CD8-positive, alpha-beta memory T cell (primary cell): Measurements from ENCODE around the gene SETD7. TPM values are rescaled to one million over a fixed set of nuclear protein-coding genes. Genes with fewer than 3 reads are reported as not detected.

Source experiments
- CTCF ChIA-PET: fragments of 350-600 bp; sonication (Branson Sonifier 250); formaldehyde crosslinking; loops from one replicate; lab custom pipeline; 2021; ENCODE audit warnings: antibody characterized with exemption; lab: Charles Lee
- POLR2A ChIA-PET: fragments of 350-600 bp; sonication (Branson Sonifier 250); formaldehyde crosslinking; loops from one replicate; lab custom pipeline; 2021; ENCODE audit warnings: antibody characterized with exemption; lab: Charles Lee
- DNase-seq, 5 donors: peaks; one replicate each; pipeline versions ENCODE4 v3.0.0 to v3.0.0-alpha.2; 2020 to 2022; ENCODE audit warnings: mixed read lengths in 1 of 5
- H3K27ac ChIP-seq: one replicate; pipeline ENCODE4 v1.7.0; 2013; ENCODE audit warnings: low read depth, mild to moderate bottlenecking, low read length, moderate library complexity
- H3K27me3 ChIP-seq: 2 replicates; pipeline ENCODE4 v1.7.0; 2013; ENCODE audit warnings: low read length, mild to moderate bottlenecking; ENCODE audit not compliant: insufficient read depth, poor library complexity, severe bottlenecking
- H3K36me3 ChIP-seq: 2 replicates; pipeline ENCODE4 v1.7.0; 2013; ENCODE audit warnings: mild to moderate bottlenecking, low read length, moderate library complexity; ENCODE audit not compliant: insufficient read depth
- H3K4me1 ChIP-seq: 2 replicates; pipeline ENCODE4 v1.7.0; 2013; ENCODE audit warnings: mild to moderate bottlenecking, low read length, moderate library complexity; ENCODE audit not compliant: insufficient read depth
- H3K4me3 ChIP-seq: 2 replicates; pipeline ENCODE4 v1.7.0; 2013; ENCODE audit warnings: mild to moderate bottlenecking, low read length
- H3K9me3 ChIP-seq: 2 replicates; pipeline ENCODE4 v1.7.0; 2013; ENCODE audit warnings: mild to moderate bottlenecking, low read length
- H3K27ac Mint-ChIP-seq, 8 donors: one replicate each; pipeline ENCODE4 v1.8.0; 2020 to 2021; ENCODE audit warnings: mixed read lengths in 8 of 8, mild to moderate bottlenecking in 6 of 8, inconsistent platforms in 3 of 8, moderate library complexity in 3 of 8
- H3K27me3 Mint-ChIP-seq, 2 donors: one replicate each; pipeline ENCODE4 v1.8.0; 2020 to 2021; ENCODE audit warnings: mixed read lengths in 2 of 2, mild to moderate bottlenecking in 1 of 2, moderate library complexity in 1 of 2
- H3K36me3 Mint-ChIP-seq, 3 donors: one replicate each; pipeline ENCODE4 v1.8.0; 2020 to 2021; ENCODE audit warnings: mixed read lengths in 3 of 3, inconsistent platforms in 1 of 3, mild to moderate bottlenecking in 1 of 3
- H3K4me1 Mint-ChIP-seq, 3 donors: one replicate each; pipeline ENCODE4 v1.8.0; 2020 to 2021; ENCODE audit warnings: mixed read lengths in 3 of 3, inconsistent platforms in 1 of 3, mild to moderate bottlenecking in 1 of 3
- H3K4me3 Mint-ChIP-seq, 7 donors: one replicate each; pipeline ENCODE4 v1.8.0; 2020 to 2021; ENCODE audit warnings: mixed read lengths in 7 of 7, mild to moderate bottlenecking in 6 of 7, moderate library complexity in 4 of 7, inconsistent platforms in 2 of 7
- H3K9me3 Mint-ChIP-seq, 5 donors: one replicate each; pipeline ENCODE4 v1.8.0; 2020 to 2022; ENCODE audit warnings: mixed read lengths in 5 of 5, mild to moderate bottlenecking in 3 of 5, moderate library complexity in 2 of 5, inconsistent platforms in 1 of 5
- polyA plus RNA-seq: library from polyadenylated mRNA; unstranded; fragments of 300-500 nt; fragmentation: Illumina TruSeq; gene quantifications from one replicate; pipeline ENCODE4 v1.2.3, GENCODE V29; 2021
- total RNA-seq, 2 experiments: library from RNA; stranded (reverse); gene quantifications; one replicate each; pipeline ENCODE4 v1.2.3, GENCODE V29; 2021

The SETD7 gene
- total and polyA plus RNA-seq, 3 experiments from 2014 or later = 2.0 to 17.0 (median 15.2) TPM

DNA sequence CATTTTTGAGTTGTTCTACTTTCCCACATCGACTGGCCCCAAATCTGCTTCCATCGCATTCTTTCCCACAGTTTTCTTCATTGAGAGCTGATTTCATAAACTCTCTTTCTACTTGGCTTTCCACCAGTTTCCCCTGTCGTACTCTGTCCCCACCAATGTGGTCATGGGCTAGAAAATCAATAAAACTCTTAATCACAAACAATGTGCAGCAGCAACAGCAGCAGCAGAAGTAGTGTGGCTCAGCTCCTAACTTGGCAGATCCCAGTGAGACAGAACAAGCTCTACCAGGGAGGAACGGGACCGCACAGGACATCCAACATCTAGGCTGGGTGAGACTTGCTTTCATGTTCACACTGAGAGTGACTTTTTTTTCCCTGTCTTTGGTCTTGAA, 3.1 kb upstream of the SETD7 start:
- H3K4me1 ChIP-seq = peaks cover 30% of the 10 kb centered on the region
- no peak for DNase-seq
- ChIA-PET CTCF (interaction anchor here (1.2 kb wide), 1 partner anchor 137 kb away, joined by 3 read pairs; no protein-coding TSS in a partner anchor), POLR2A (no interaction called here)
- peaks cover 4 to 13% of the 10 kb centered on the region in 2 donors for H3K27me3 Mint-ChIP-seq
- H3K27ac Mint-ChIP-seq = peak overlapping the region in 7 of 8 donors; percentile 9 to 99 (median 94)
- peaks cover 40 to 62% (median 52%) of the 10 kb centered on the region in 3 donors for H3K4me1 Mint-ChIP-seq
- no peaks in the 10 kb centered on the region for H3K27me3 ChIP-seq
- H3K27ac ChIP-seq = no peak overlapping the region
- H3K4me3 Mint-ChIP-seq = peak overlapping the region in 1 of 7 donors; percentile 98
- H3K4me3 ChIP-seq = no peak overlapping the region
- H3K9me3 Mint-ChIP-seq = no peaks in the 10 kb centered on the region
- no peaks in the 10 kb centered on the region for H3K9me3 ChIP-seq
- peaks cover 0 to 16% (median 0%) of the 10 kb centered on the region in 3 donors for H3K36me3 Mint-ChIP-seq
- no peaks in the 10 kb centered on the region for H3K36me3 ChIP-seq

DNA sequence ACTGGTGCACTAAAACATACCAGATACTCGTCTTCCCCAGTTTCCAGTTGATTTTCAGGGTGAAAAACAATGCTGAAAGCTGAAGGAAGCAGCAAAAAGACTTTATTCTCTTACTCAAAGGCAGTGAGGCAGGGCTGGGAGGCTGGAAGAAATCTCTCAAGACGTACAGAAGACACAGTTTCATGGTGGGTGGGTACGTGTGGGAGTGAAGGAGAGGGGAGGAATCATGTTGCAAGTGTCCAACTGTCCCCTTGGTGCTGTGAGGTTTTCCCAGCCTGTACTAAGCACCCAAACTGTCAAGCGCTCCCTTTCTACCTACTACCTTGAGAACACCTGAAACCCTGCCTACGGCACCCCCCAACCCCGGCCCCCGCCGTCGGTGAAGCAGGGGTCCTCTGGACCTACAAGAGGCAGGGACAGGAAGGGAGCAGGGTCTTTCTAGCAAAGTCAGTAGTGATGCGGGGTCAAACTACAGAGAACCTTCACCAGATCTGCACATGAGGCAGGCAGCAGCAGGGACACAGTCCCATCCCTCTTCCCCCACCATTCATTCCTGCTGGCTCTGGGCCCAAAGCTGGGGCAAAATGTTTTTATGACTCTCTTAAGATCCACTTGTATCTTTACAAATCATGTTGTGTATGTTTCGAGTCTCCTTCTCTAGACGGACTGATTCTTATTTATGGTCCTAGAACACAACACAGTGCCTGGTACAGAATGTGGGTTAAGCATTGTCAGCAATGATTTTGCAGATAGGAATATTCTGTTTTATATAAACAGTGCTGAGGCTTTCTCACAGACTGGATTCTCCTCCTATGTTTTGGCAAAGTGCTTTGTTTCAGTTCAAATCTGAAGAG, 2.4 kb upstream of the SETD7 start:
- Mint-ChIP-seq H3K4me3 (peak overlapping the region in 2 of 7 donors; percentile 23 to 98), H3K9me3 (no peaks in the 10 kb centered on the region), H3K27me3 (peaks cover 4 to 13% of the 10 kb centered on the region in 2 donors), H3K27ac (peak overlapping the region; percentile 9 to 100 (median 98)), H3K36me3 (peaks cover 0 to 16% (median 0%) of the 10 kb centered on the region in 3 donors), H3K4me1 (peaks cover 42 to 69% (median 58%) of the 10 kb centered on the region in 3 donors)
- CTCF ChIA-PET = interaction anchor here (1.1 kb wide), 1 partner anchor 105 kb away, joined by 3 read pairs; no protein-coding TSS in a partner anchor
- no peak for DNase-seq
- Histone ChIP-seq H3K36me3 (no peaks in the 10 kb centered on the region), H3K27me3 (no peaks in the 10 kb centered on the region), H3K4me3 (no peak overlapping the region), H3K27ac (no peak overlapping the region), H3K9me3 (no peaks in the 10 kb centered on the region), H3K4me1 (peaks cover 30% of the 10 kb centered on the region)
- POLR2A ChIA-PET = no interaction called here

DNA sequence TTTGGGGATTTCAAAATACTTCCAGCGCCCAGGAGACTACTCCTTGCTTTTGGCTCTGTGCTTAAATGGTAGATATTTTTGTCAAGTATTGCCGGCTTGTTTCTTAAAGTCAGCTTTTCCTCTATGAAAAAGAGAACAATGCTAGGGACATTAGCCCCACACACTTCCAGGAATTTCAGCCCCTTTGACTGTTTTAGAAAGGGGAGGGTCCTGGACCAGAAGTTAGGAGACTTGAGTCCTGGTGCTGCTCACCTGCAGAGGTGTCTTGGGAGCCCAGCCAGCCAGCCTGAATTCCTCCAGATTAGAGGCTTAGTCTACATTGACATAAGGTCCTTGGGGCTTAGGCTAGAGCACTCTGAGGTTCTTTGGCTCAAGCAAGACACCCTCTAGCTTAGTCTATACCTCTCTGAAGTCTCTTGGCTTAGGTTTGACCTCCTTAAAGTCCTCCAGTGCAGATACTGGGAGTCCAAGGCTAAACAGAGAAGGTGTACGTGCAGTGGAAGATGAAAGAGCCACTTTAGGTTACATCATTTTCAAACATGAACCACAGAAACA, 1.6 kb upstream of the SETD7 start:
- ChIA-PET POLR2A (interaction anchor here (2.3 to 3.4 kb wide), 3 partner anchors 104 to 474 kb away, joined by 9 to 31 read pairs (median 15); partner anchors contain the start of genes NAA15, NDUFC1 and RAB33B), CTCF (interaction anchor here (0.8 to 2.0 kb wide), 3 partner anchors 28 to 104 kb away, joined by 3 to 11 read pairs (median 3); no protein-coding TSS in a partner anchor)
- Histone ChIP-seq H3K4me3 (peak overlapping the region; percentile 81), H3K36me3 (no peaks in the 10 kb centered on the region), H3K27me3 (no peaks in the 10 kb centered on the region), H3K9me3 (no peaks in the 10 kb centered on the region), H3K4me1 (peaks cover 30% of the 10 kb centered on the region), H3K27ac (peak overlapping the region; percentile 79)
- peaks cover 0 to 16% (median 0%) of the 10 kb centered on the region in 3 donors for H3K36me3 Mint-ChIP-seq
- peak overlapping the region; percentile 92 to 99 (median 98) for H3K4me3 Mint-ChIP-seq
- peaks cover 4 to 13% of the 10 kb centered on the region in 2 donors for H3K27me3 Mint-ChIP-seq
- H3K4me1 Mint-ChIP-seq = peaks cover 44 to 77% (median 66%) of the 10 kb centered on the region in 3 donors
- DNase-seq = no peak
- H3K27ac Mint-ChIP-seq = peak overlapping the region; percentile 93 to 100 (median 98)
- H3K9me3 Mint-ChIP-seq = no peaks in the 10 kb centered on the region

DNA sequence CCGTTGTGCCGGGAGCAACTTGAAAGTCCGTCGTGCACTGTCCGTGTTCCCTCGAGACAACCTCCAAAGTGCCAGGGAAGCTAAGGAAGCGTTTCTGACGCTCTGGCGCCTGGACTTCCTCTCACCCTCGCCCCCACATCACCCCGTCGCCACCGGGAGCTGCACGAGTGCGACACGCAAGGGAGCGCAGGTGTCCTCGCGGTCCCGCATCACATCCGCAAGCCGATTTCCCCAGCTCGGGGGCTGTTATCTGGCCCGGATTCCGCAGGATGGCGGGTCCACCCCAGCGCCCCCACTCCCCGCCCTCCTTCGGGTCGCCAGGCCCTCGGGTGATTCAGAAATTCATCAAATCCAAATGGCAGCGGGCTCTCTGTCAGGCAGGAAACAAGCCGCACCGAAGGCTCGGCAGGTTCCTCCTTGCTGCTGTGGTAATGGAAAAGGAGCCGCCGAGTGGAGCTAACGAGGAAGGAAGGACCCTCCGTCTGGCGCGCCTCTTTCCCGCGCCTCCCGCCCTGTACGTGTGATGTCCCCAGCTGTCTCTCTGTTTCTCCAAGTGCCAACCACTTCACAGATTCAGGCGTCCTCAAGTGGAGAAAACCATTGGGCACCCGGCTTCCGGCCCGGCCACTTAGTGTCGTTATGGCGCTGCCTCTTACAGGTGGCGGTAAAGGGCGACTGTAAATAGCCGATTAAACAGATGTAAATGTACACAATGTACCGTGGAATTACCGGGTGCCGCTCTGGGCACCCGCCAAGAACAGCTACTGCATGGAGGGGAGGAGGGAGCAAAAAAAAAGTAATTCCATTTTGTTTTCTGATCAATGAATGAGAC, 921 bp upstream of the SETD7 start:
- Histone ChIP-seq H3K4me1 (peaks cover 30% of the 10 kb centered on the region), H3K9me3 (no peaks in the 10 kb centered on the region), H3K27ac (peak overlapping the region; percentile 79), H3K4me3 (peak overlapping the region; percentile 81), H3K36me3 (no peaks in the 10 kb centered on the region), H3K27me3 (no peaks in the 10 kb centered on the region)
- ChIA-PET CTCF (interaction anchor here (0.6 to 2.0 kb wide), 7 partner anchors 13 to 255 kb away, joined by 3 to 11 read pairs (median 4); partner anchors contain the start of gene NDUFC1), POLR2A (interaction anchor here (0.5 to 3.4 kb wide), 7 partner anchors 13 to 816 kb away, joined by 3 to 31 read pairs (median 7); partner anchors contain the start of genes ELF2, NAA15, NDUFC1 and RAB33B)
- H3K36me3 Mint-ChIP-seq = peaks cover 0 to 16% (median 0%) of the 10 kb centered on the region in 3 donors
- peaks cover 48 to 81% (median 66%) of the 10 kb centered on the region in 3 donors for H3K4me1 Mint-ChIP-seq
- H3K9me3 Mint-ChIP-seq = no peaks in the 10 kb centered on the region
- peak; percentile 30 to 79 (median 52) for DNase-seq
- H3K27me3 Mint-ChIP-seq = peaks cover 4 to 13% of the 10 kb centered on the region in 2 donors
- H3K4me3 Mint-ChIP-seq = peak overlapping the region; percentile 92 to 99 (median 98)
- peak overlapping the region; percentile 93 to 100 (median 98) for H3K27ac Mint-ChIP-seq

DNA sequence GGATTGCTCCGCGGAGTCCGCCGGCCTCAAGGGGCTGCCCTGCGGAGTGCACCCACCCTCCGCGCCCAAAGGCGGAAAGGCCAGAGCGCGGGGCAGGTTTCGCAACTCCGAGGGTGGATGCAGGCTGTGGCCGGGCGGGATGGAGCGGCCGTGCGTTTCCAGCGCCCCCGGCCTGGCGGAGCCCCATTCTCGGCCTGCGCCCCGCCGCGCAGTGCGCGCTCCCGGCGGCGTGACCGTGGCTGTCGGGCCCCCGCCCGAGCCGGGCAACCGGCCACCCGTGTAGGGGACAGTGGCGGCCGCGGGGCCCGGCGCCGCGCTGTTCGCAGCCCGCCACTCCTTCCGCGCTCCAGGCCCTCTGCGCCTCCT, 331 bp downstream of the SETD7 start:
- H3K4me3 Mint-ChIP-seq = peak overlapping the region; percentile 92 to 99 (median 98)
- POLR2A ChIA-PET = interaction anchor here (1.0 to 3.4 kb wide), 5 partner anchors 11 to 472 kb away, joined by 3 to 31 read pairs (median 9); partner anchors contain the start of genes ELF2, NAA15, NDUFC1 and RAB33B
- H3K36me3 ChIP-seq = no peaks in the 10 kb centered on the region
- peaks cover 0 to 16% (median 0%) of the 10 kb centered on the region in 3 donors for H3K36me3 Mint-ChIP-seq
- H3K27ac ChIP-seq = peak overlapping the region; percentile 79
- peak overlapping the region; percentile 81 for H3K4me3 ChIP-seq
- peak in 1 of 5 donors; percentile 11 for DNase-seq
- H3K9me3 Mint-ChIP-seq = no peaks in the 10 kb centered on the region
- peaks cover 45 to 75% (median 54%) of the 10 kb centered on the region in 3 donors for H3K4me1 Mint-ChIP-seq
- no peaks in the 10 kb centered on the region for H3K27me3 ChIP-seq
- peaks cover 4 to 13% of the 10 kb centered on the region in 2 donors for H3K27me3 Mint-ChIP-seq
- CTCF ChIA-PET = interaction anchor here (0.8 to 1.9 kb wide), 5 partner anchors 11 to 255 kb away, joined by 3 to 4 read pairs (median 4); partner anchors contain the start of genes NAA15 and NDUFC1
- H3K9me3 ChIP-seq = no peaks in the 10 kb centered on the region
- H3K27ac Mint-ChIP-seq = peak overlapping the region; percentile 93 to 100 (median 98)
- H3K4me1 ChIP-seq = peaks cover 23% of the 10 kb centered on the region

DNA sequence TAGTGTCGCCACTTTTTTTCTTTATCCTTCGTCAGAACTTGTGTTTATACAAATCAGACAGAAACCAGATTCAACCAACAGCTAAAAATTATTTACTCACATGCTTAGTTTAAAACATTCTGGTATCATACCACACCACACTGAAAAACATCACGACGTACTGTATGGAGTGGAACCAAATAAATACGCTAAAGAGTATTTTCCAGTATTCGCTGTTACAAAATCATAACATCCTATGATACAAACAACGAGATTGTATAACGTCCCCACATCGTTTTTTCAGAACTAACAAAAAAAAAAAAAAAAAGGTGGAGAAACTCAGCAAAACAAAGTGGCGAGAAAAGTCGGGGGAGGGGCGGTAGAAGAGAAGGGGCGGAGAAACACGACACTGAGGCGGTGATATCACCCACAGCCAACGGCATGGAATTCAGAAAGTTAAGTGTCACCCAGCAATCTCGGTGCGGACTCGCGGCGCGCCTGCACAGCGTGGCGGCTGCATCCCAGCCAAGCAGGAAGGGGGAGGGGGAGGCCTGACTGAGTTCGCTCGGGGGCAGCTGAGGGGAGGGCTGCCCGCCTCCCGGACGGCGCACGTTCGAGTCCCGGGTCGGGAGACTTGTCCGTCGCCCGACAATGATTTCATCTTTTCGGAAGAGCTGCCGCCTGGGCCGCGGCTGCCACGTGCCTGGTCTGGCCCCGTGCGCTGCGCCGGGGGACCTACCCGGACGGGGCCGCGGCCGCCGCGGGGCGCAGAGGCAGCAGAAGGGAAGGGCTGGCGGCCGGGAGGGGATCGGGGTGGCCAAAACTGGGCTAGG, 920 bp downstream of the SETD7 start:
- Mint-ChIP-seq H3K4me1 (peaks cover 39 to 74% (median 49%) of the 10 kb centered on the region in 3 donors), H3K9me3 (no peaks in the 10 kb centered on the region), H3K36me3 (peaks cover 0 to 16% (median 0%) of the 10 kb centered on the region in 3 donors), H3K27me3 (peaks cover 4 to 13% of the 10 kb centered on the region in 2 donors), H3K27ac (peak overlapping the region; percentile 93 to 99 (median 96)), H3K4me3 (peak overlapping the region; percentile 91 to 99 (median 97))
- DNase-seq = peak; percentile 58 to 91 (median 76)
- Histone ChIP-seq H3K4me3 (peak overlapping the region; percentile 81), H3K27me3 (no peaks in the 10 kb centered on the region), H3K9me3 (no peaks in the 10 kb centered on the region), H3K36me3 (no peaks in the 10 kb centered on the region), H3K4me1 (peaks cover 18% of the 10 kb centered on the region), H3K27ac (peak overlapping the region; percentile 79)
- CTCF ChIA-PET = interaction anchor here (0.8 to 1.9 kb wide), 4 partner anchors 48 to 254 kb away, joined by 3 to 4 read pairs (median 4); partner anchors contain the start of gene NAA15
- POLR2A ChIA-PET = interaction anchor here (0.6 to 3.4 kb wide), 4 partner anchors 24 to 254 kb away, joined by 4 to 31 read pairs (median 10); partner anchors contain the start of genes NAA15, NDUFC1 and RAB33B
